Keratinocyte (primary cell): Measurements from ENCODE around the gene FMNL2.

Source experiments
- EZH2 ChIP-seq: IDR thresholded peaks from one replicate; pipeline ENCODE4 v1.6.1; 2012; ENCODE audit warnings: inconsistent platforms, mild to moderate bottlenecking, low read length, moderate library complexity
- TF ChIP-seq, protein P1 (sequence below), 3 experiments: IDR thresholded peaks in 1 of 3; conservative IDR thresholded peaks in 1 of 3; optimal IDR thresholded peaks in 1 of 3; 2 replicates in 2 of 3; 3 replicates in 1 of 3; pipeline versions ENCODE3 to v1.5.1; 2011; ENCODE audit warnings: low read length in 3 of 3, mild to moderate bottlenecking in 3 of 3, moderate library complexity in 2 of 3, control low read depth in 1 of 3, inconsistent platforms in 1 of 3; ENCODE audit not compliant: insufficient read depth in 2 of 3; ENCODE audit errors: extremely low read depth in 1 of 3

DNA sequence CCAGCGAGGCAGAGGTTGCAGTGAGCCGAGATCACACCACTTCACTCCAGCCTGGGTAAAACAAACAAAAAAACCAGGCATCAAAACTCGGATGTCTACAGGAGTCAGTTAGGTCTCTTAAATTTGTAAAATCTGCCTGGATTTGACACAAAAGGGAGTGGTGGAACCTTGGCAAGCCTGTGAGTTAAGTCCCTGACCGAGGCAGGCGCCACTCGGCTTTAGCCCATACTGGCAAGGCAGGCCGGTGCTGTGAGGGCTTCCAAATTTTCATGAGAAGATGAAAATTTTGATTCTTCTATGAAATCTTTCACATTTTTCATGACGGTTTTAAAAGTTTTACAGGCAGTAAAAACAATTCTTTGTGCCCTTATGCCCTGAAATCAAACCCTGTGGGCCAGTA, 165.8 kb downstream of the FMNL2 start:
- TF ChIP-seq, protein P1, sequence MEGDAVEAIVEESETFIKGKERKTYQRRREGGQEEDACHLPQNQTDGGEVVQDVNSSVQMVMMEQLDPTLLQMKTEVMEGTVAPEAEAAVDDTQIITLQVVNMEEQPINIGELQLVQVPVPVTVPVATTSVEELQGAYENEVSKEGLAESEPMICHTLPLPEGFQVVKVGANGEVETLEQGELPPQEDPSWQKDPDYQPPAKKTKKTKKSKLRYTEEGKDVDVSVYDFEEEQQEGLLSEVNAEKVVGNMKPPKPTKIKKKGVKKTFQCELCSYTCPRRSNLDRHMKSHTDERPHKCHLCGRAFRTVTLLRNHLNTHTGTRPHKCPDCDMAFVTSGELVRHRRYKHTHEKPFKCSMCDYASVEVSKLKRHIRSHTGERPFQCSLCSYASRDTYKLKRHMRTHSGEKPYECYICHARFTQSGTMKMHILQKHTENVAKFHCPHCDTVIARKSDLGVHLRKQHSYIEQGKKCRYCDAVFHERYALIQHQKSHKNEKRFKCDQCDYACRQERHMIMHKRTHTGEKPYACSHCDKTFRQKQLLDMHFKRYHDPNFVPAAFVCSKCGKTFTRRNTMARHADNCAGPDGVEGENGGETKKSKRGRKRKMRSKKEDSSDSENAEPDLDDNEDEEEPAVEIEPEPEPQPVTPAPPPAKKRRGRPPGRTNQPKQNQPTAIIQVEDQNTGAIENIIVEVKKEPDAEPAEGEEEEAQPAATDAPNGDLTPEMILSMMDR (optimal IDR thresholded peaks at IDR 0.05 in 1 of 3, IDR thresholded peaks at IDR 0.05 in 1 of 3, conservative IDR thresholded peaks at IDR 0.05 in 1 of 3; ENCODE audit: extremely low read depth in 1 of 3, insufficient read depth in 2 of 3, low read length in 3 of 3) = no peak
- TF ChIP-seq EZH2 = no peak
